HepG2 (cell line): Measurements from ENCODE around the gene SRC. TPM values are rescaled to one million over a fixed set of nuclear protein-coding genes. Genes with fewer than 3 reads are reported as not detected.

ENCODE experiments used
- KLF6 ChIP-seq: IDR thresholded peaks from 2 replicates; pipeline ENCODE4 v1.8.0; 2016; ENCODE audit warnings: missing biosample characterization, missing genetic modification reagents
- NFKB2 ChIP-seq: sonication (generic); formaldehyde crosslinking; IDR thresholded peaks from 2 replicates; pipeline ENCODE4 v1.4.0; 2020; ENCODE audit warnings: missing genetic modification reagents, borderline replicate concordance
- RFX5 ChIP-seq: IDR thresholded peaks from 2 replicates; pipeline ENCODE4 v1.6.1; 2011; ENCODE audit warnings: low read depth, low read length, improper control_type of control experiment
- SNAI1 ChIP-seq: sonication (generic); formaldehyde crosslinking; IDR thresholded peaks from 2 replicates; pipeline ENCODE4 v1.5.0; 2020; ENCODE audit warnings: mild to moderate bottlenecking, missing genetic modification reagents, borderline replicate concordance
- YY1 ChIP-seq: IDR thresholded peaks from 2 replicates; pipeline ENCODE4 v1.6.1; 2011; ENCODE audit warnings: low read length, low read depth, moderate library complexity, mild to moderate bottlenecking; ENCODE audit not compliant: insufficient read depth, insufficient replicate concordance
- ZBTB7B ChIP-seq: sonication (generic); formaldehyde crosslinking; IDR thresholded peaks from 2 replicates; pipeline ENCODE4 v1.4.0; 2020; ENCODE audit warnings: missing genetic modification reagents
- ZNF136 ChIP-seq: sonication (generic); formaldehyde crosslinking; IDR thresholded peaks from 2 replicates; pipeline ENCODE4 v1.8.1; 2022; ENCODE audit warnings: low read depth, mild to moderate bottlenecking, moderate library complexity, missing genetic modification reagents
- ZNF333 ChIP-seq: sonication (generic); formaldehyde crosslinking; IDR thresholded peaks from 2 replicates; pipeline ENCODE4 v1.4.0; 2020; ENCODE audit warnings: mild to moderate bottlenecking, missing genetic modification reagents, borderline replicate concordance
- ZNF441 ChIP-seq: sonication (generic); formaldehyde crosslinking; IDR thresholded peaks from 2 replicates; pipeline ENCODE4 v1.7.0; 2021; ENCODE audit warnings: missing genetic modification reagents, borderline replicate concordance
- ZNF496 ChIP-seq: sonication (generic); formaldehyde crosslinking; IDR thresholded peaks from 2 replicates; pipeline ENCODE4 v1.8.1; 2023; ENCODE audit warnings: mild to moderate bottlenecking, moderate library complexity, missing genetic modification reagents; ENCODE audit not compliant: insufficient replicate concordance
- ZNF709 ChIP-seq: sonication (generic); formaldehyde crosslinking; IDR thresholded peaks from 2 replicates; pipeline ENCODE4 v1.5.0; 2020; ENCODE audit warnings: mild to moderate bottlenecking, missing genetic modification reagents
- polyA plus RNA-seq, 8 experiments: library from polyadenylated mRNA; depleted of rRNA in 3 of 8; stranded (reverse) in 7 of 8; unstranded in 1 of 8; fragments of >200 nt; fragmentation: Illumina TruSeq in 4 of 8; extraction: Trizol in 4 of 8; gene quantifications; 2 replicates each; pipeline versions ENCODE4 v1.2.1 to v1.2.3, GENCODE V29; 2011 to 2016; ENCODE audit warnings: low read depth in 4 of 8, missing spikeins in 1 of 8, mixed read lengths in 1 of 8; ENCODE audit not compliant: insufficient read depth in 1 of 8
- total RNA-seq, 5 experiments: library from RNA; depleted of rRNA; stranded (reverse); fragments of >200 nt; fragmentation: Illumina TruSeq; extraction: Trizol; gene quantifications; 2 replicates each; pipeline ENCODE4 v1.2.3, GENCODE V29; 2016; ENCODE audit warnings: low read depth in 1 of 5
- TF ChIP-seq, protein P1 (sequence below), 2 experiments: IDR thresholded peaks; 2 replicates each; pipeline ENCODE4 v1.6.1; 2011 to 2012; ENCODE audit warnings: low read length in 2 of 2, borderline replicate concordance in 1 of 2, low read depth in 1 of 2, mild to moderate bottlenecking in 1 of 2, moderate library complexity in 1 of 2
- TF ChIP-seq, protein P2 (sequence below): sonication (generic); formaldehyde crosslinking; IDR thresholded peaks from 2 replicates; pipeline ENCODE4 v1.5.1; 2020; ENCODE audit warnings: missing genetic modification reagents, mild to moderate bottlenecking, borderline replicate concordance
- TF ChIP-seq, protein P3 (sequence below): sonication (generic); formaldehyde crosslinking; IDR thresholded peaks from 2 replicates; pipeline ENCODE4 v1.4.0; 2020; ENCODE audit warnings: mild to moderate bottlenecking, missing genetic modification reagents
- TF ChIP-seq, protein P4 (sequence below): IDR thresholded peaks from 2 replicates; pipeline ENCODE4 v1.6.1; 2016; ENCODE audit warnings: mild to moderate bottlenecking
- TF ChIP-seq, protein P5 (sequence below): sonication (generic); formaldehyde crosslinking; IDR thresholded peaks from 2 replicates; pipeline ENCODE4 v1.4.0; 2020; ENCODE audit warnings: missing genetic modification reagents
- TF ChIP-seq, protein P6 (sequence below): sonication (generic); formaldehyde crosslinking; conservative IDR thresholded peaks from 2 replicates; pipeline ENCODE4 v1.8.0; 2022; ENCODE audit warnings: mild to moderate bottlenecking, moderate library complexity, missing genetic modification reagents

SRC gene
- total and polyA plus RNA-seq, 2 of the 13 experiments (the other 11 are each of a cell fraction or from before 2014, with no cell fraction given) = 54.7 to 192 TPM

DNA sequence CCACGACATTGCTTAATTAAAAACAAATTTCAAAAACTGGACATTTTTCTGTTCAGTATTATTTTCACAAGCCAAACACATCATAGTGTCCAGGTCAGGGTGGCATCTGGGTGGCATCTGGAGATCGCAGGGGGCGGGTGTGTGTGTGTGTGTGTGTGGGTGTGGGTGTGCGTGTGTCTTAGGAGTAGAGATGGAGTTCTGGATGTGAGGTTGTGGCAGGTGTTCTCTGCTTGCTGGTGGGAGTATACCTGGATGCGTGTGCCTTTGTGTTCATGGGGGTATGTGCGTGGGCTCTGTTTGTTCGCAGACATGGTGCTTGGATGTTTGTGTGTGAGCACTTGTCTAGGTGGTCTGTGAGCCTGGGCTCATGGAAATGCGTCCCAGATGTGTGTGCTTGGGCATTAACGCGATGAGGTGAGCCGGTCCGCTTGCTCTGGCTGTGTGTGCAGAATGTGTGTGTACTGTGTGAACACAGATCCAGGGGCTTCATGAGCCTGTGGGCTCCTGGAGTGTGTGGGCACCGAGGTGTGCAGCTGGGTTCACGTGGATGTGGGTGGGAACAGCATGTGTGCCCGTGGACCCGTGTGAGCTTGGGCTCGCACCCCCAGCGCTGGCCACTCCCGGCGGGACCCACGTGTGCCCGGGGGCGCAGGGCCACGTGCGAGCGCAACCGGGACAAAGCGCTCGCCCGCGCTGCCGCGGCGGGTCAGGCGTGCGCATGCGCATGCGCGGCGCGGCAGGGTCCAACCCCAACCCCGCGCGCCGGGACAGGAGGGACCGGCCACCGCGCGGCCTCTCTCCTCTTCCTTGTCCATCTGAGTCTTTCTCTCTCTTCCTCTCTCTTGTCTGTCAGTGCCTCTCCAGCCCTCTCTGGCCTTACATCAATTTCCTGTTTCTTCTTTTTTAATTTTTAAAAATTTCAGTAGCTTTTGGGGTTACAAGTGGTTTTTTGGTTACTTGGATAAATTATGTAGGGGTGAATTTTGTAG lies 60.4 kb downstream of the SRC start (continued):
- TF ChIP-seq, protein P1, sequence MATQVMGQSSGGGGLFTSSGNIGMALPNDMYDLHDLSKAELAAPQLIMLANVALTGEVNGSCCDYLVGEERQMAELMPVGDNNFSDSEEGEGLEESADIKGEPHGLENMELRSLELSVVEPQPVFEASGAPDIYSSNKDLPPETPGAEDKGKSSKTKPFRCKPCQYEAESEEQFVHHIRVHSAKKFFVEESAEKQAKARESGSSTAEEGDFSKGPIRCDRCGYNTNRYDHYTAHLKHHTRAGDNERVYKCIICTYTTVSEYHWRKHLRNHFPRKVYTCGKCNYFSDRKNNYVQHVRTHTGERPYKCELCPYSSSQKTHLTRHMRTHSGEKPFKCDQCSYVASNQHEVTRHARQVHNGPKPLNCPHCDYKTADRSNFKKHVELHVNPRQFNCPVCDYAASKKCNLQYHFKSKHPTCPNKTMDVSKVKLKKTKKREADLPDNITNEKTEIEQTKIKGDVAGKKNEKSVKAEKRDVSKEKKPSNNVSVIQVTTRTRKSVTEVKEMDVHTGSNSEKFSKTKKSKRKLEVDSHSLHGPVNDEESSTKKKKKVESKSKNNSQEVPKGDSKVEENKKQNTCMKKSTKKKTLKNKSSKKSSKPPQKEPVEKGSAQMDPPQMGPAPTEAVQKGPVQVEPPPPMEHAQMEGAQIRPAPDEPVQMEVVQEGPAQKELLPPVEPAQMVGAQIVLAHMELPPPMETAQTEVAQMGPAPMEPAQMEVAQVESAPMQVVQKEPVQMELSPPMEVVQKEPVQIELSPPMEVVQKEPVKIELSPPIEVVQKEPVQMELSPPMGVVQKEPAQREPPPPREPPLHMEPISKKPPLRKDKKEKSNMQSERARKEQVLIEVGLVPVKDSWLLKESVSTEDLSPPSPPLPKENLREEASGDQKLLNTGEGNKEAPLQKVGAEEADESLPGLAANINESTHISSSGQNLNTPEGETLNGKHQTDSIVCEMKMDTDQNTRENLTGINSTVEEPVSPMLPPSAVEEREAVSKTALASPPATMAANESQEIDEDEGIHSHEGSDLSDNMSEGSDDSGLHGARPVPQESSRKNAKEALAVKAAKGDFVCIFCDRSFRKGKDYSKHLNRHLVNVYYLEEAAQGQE (IDR thresholded peaks at IDR 0.05; ENCODE audit: borderline replicate concordance in 1 of 2, low read depth in 1 of 2, low read length in 2 of 2) = no peak
- TF ChIP-seq SNAI1 (CRISPR knock-in tag) = no peak
- TF ChIP-seq, protein P2, sequence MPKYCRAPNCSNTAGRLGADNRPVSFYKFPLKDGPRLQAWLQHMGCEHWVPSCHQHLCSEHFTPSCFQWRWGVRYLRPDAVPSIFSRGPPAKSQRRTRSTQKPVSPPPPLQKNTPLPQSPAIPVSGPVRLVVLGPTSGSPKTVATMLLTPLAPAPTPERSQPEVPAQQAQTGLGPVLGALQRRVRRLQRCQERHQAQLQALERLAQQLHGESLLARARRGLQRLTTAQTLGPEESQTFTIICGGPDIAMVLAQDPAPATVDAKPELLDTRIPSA (CRISPR knock-in tag) = peak; percentile 47; the same call in 1 of the 2 replicates
- TF ChIP-seq YY1 = no peak
- TF ChIP-seq ZNF441 = peak; percentile 88; the same call in 1 of the 2 replicates
- TF ChIP-seq ZNF496 = no peak
- TF ChIP-seq, protein P3, sequence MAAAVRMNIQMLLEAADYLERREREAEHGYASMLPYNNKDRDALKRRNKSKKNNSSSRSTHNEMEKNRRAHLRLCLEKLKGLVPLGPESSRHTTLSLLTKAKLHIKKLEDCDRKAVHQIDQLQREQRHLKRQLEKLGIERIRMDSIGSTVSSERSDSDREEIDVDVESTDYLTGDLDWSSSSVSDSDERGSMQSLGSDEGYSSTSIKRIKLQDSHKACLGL (CRISPR knock-in tag) = peak; percentile 97
- peak; percentile 90; the same call in 1 of the 2 replicates for TF ChIP-seq KLF6
- no peak for TF ChIP-seq ZNF136 (CRISPR knock-in tag)
- TF ChIP-seq ZBTB7B (CRISPR knock-in tag) = peak; percentile 82; the same call in 1 of the 2 replicates
- TF ChIP-seq, protein P4, sequence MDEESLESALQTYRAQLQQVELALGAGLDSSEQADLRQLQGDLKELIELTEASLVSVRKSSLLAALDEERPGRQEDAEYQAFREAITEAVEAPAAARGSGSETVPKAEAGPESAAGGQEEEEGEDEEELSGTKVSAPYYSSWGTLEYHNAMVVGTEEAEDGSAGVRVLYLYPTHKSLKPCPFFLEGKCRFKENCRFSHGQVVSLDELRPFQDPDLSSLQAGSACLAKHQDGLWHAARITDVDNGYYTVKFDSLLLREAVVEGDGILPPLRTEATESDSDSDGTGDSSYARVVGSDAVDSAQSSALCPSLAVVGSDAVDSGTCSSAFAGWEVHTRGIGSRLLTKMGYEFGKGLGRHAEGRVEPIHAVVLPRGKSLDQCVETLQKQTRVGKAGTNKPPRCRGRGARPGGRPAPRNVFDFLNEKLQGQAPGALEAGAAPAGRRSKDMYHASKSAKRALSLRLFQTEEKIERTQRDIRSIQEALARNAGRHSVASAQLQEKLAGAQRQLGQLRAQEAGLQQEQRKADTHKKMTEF (CRISPR knock-in tag) = peak; percentile 66
- TF ChIP-seq ZNF709 (CRISPR knock-in tag) = peak; percentile 99
- TF ChIP-seq ZNF333 (CRISPR knock-in tag) = no peak; the same call in 1 of the 2 replicates
- TF ChIP-seq RFX5 = peak; percentile 38; the same call in 1 of the 2 replicates
- TF ChIP-seq, protein P5, sequence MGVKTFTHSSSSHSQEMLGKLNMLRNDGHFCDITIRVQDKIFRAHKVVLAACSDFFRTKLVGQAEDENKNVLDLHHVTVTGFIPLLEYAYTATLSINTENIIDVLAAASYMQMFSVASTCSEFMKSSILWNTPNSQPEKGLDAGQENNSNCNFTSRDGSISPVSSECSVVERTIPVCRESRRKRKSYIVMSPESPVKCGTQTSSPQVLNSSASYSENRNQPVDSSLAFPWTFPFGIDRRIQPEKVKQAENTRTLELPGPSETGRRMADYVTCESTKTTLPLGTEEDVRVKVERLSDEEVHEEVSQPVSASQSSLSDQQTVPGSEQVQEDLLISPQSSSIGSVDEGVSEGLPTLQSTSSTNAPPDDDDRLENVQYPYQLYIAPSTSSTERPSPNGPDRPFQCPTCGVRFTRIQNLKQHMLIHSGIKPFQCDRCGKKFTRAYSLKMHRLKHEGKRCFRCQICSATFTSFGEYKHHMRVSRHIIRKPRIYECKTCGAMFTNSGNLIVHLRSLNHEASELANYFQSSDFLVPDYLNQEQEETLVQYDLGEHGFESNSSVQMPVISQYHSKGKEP (CRISPR knock-in tag) = peak; percentile 93
- TF ChIP-seq, protein P6, sequence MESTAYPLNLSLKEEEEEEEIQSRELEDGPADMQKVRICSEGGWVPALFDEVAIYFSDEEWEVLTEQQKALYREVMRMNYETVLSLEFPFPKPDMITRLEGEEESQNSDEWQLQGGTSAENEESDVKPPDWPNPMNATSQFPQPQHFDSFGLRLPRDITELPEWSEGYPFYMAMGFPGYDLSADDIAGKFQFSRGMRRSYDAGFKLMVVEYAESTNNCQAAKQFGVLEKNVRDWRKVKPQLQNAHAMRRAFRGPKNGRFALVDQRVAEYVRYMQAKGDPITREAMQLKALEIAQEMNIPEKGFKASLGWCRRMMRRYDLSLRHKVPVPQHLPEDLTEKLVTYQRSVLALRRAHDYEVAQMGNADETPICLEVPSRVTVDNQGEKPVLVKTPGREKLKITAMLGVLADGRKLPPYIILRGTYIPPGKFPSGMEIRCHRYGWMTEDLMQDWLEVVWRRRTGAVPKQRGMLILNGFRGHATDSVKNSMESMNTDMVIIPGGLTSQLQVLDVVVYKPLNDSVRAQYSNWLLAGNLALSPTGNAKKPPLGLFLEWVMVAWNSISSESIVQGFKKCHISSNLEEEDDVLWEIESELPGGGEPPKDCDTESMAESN = peak; percentile 92
- TF ChIP-seq NFKB2 (CRISPR knock-in tag) = peak; percentile 98
